ENCODE measurements around the gene KAT6B.

Gene KAT6B

DNA sequence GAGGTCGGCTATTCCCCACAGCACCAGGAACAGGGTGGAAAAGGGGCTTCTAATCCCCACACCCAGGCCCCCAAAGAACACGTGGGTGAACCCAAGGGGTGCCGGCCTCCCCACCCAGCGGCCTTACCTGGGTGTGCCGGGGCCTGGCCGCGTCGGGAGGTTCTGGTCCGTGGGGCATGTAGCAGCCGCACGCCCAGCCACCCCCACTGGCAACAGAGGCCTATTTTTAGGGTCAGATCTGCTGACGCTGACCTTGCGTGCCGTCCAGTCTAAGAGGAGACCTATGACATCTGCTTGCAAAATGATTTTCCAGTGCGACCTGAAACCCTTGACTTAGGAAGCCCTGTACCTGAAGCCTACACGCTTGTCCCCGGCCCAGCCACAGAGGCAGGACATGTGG, 247.0 kb downstream of the KAT6B start:
- no peak for DNase-seq

DNA sequence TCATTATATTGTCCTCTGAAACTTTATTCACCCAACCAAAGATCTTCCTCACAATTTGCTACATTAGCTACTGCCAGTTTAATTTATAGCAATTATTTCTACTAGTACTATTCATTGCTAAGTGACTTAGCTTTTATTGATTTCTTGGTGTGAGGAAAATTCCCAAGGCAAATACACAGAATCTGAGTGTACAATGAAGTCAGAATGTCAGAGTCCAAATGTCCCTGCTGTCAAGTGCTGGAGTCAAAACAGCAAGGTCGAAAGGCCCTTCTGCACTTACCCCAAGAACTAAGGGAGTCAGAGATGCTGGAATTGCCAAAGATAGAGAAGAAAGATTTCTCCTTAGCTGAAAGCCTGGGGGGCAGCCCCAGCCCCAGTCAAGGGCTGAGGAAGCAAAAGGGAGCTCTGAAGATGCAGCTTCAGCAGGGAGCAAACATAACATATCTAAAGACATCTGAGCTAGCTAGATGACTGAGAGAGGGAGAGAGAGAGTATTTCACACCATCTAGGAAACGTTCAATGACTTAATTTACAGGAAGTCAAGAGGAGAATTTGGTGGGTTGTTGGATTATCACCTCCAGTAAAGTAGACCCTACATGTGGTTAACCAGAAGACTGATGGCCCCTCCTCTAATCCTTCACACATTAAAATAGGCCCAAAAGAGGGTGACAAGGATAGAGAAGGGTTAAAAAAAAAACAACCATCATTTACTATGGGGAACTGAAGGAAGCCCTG, 248.5 kb downstream of the KAT6B start:
- no peak for DNase-seq

DNA sequence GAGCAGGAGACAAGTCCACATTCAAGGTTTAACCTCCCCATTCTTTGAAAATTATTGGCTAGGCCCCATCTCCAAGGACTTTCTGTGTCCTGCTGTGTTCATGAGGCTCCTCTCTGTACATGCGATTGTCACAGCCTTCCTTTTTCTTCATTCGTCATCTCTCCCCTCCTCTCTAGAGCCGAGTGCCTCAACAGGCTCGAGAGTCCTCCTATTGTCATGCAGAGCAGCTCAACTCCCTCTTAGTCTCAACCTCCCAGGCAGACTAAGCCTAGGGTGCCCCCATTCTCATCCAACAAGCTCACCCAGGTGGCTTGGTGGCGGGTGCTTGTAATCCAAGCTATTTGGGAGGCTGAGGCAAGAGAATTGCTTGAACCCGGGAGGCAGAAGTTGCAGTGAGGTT, 249.9 kb downstream of the KAT6B start:
- DNase-seq, result no peak

DNA sequence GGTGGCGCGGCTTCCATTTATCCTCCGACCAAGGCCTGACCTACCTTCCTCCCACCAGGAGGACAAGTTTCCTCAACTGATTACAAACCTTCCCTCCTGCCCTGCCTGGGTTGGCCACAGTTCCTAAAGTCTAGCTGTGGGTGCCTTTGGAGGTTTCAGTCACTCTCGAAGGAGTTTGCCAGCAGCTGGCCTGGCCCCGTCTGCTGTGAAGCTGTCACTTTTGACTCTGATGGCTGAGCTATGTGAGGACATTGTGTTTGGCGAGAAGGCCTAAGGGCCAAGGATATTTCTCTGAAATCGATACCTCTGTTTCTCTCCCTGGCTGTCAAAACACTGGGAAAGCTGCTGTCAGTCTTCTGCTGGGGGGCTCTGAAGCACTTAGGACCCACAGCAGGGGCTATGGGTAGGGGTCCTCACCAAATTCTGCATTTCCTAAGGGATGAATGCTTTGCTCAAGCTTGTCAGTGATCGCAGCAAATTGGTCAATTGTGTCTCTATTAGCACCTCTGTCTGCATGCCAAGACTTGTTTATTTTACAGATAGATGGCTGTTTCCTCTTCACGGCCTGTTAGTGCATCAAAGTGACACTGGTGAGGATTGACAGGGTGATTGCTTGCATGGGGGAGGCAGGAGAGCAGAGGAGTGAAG, 253.2 kb downstream of the KAT6B start:
- DNase-seq, result no peak

DNA sequence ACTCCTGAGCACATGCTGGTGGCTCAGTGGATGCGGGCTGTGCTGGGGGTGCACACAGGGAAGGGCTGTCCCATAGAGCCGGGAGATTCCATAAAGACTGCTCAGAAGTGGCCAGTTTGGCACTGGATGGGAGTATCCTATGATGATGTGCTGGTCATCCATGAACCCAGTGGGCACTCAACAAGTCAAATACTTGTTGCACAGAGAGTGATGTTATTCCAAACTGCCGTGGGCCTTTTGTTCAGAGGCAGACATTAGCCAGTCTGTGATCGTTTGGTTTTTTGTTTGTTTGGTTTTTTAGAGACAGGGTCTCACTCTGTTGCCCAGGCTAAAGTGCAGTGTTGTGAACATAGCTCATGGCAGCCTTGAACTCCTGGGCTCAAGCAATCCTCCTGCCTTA, 254.2 kb downstream of the KAT6B start:
- DNase-seq, result no peak

DNA sequence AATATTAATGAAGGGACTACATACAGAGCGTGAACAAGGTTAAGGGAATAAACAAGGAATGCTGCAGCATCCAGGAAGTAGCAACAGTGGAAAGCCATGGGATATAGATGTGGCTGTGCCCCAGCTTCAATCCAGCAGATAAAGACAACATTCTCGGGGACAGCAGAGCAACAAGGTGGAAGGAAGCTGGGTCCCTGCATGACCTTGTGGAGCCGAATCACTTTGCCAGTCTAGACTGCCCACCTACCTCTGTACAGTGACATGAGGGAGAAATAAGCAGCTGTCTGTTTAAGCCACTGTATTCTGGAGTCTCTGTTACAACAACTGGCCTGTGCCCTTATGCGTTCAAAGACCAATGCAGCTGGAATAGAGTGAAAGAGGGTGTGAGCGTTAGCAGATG, 255.0 kb downstream of the KAT6B start:
- no peak for DNase-seq

Data from activated naive CD4-positive, alpha-beta T cell treated with Interleukin-2 at 50 U/mL for 16 hours (primary cell).